Neuronal stem cell (in vitro differentiated cells): ENCODE data around the gene DMD.

ENCODE experiments used
- DNase-seq: peaks from one replicate; pipeline ENCODE4 v3.0.0-alpha.2; 2013; ENCODE audit warnings: low spot score
- H2AFZ ChIP-seq: one replicate; pipeline ENCODE4 v1.6.1; 2013; ENCODE audit warnings: mild to moderate bottlenecking, low read length, inconsistent platforms
- H2AK5ac ChIP-seq: 2 replicates; pipeline ENCODE4 v1.6.1; 2013; ENCODE audit warnings: low read depth, mild to moderate bottlenecking, inconsistent platforms, low read length, moderate library complexity, mixed read lengths
- H2BK120ac ChIP-seq: 2 replicates; pipeline ENCODE4 v1.6.1; 2013; ENCODE audit warnings: low read depth, mild to moderate bottlenecking, inconsistent platforms, low read length, moderate library complexity, mixed read lengths
- H2BK12ac ChIP-seq: one replicate; pipeline ENCODE4 v1.6.1; 2013; ENCODE audit warnings: low read length, inconsistent platforms
- H2BK15ac ChIP-seq: 2 replicates; pipeline ENCODE4 v1.6.1; 2013; ENCODE audit warnings: mild to moderate bottlenecking, low read length, inconsistent platforms, mixed read lengths
- H2BK5ac ChIP-seq: one replicate; pipeline ENCODE4 v1.6.1; 2013; ENCODE audit warnings: inconsistent platforms, mild to moderate bottlenecking, low read length, moderate library complexity
- H3K14ac ChIP-seq: one replicate; pipeline ENCODE4 v1.6.1; 2013; ENCODE audit warnings: low read length, inconsistent platforms
- H3K18ac ChIP-seq: 2 replicates; pipeline ENCODE4 v1.6.1; 2013; ENCODE audit warnings: low read length, inconsistent platforms
- H3K23ac ChIP-seq: 2 replicates; pipeline ENCODE4 v1.6.1; 2013; ENCODE audit warnings: low read depth, mild to moderate bottlenecking, mixed read lengths, low read length, inconsistent platforms; ENCODE audit not compliant: poor library complexity
- H3K27ac ChIP-seq: replicated peaks from 3 replicates; pipeline ENCODE4 v1.5.1; 2013; ENCODE audit warnings: low read length, inconsistent platforms
- H3K27me3 ChIP-seq, 3 experiments: 2 replicates each; pipeline ENCODE4 v1.6.1; 2013; ENCODE audit warnings: low read length in 3 of 3, mild to moderate bottlenecking in 2 of 3, inconsistent platforms in 1 of 3, low read depth in 1 of 3, mixed read lengths in 1 of 3, moderate library complexity in 1 of 3; ENCODE audit not compliant: control insufficient read depth in 3 of 3, insufficient read depth in 3 of 3
- H3K36me3 ChIP-seq, 2 donors: replicated peaks in 1 of 2; 2 replicates each; pipeline ENCODE4 v1.6.1; 2013; ENCODE audit warnings: low read length in 2 of 2; ENCODE audit not compliant: control insufficient read depth in 2 of 2, insufficient read depth in 2 of 2
- H3K4ac ChIP-seq: 2 replicates; pipeline ENCODE4 v1.6.1; 2013; ENCODE audit warnings: inconsistent platforms, mild to moderate bottlenecking, low read length, moderate library complexity
- H3K4me1 ChIP-seq, 2 donors: 1 replicate in 1 of 2; 2 replicates in 1 of 2; pipeline ENCODE4 v1.6.1; 2013; ENCODE audit warnings: low read length in 2 of 2, low read depth in 1 of 2; ENCODE audit not compliant: control insufficient read depth in 2 of 2, insufficient read depth in 1 of 2
- H3K4me2 ChIP-seq: one replicate; pipeline ENCODE4 v1.6.1; 2013; ENCODE audit warnings: mild to moderate bottlenecking, low read length, inconsistent platforms; ENCODE audit not compliant: insufficient read depth, poor library complexity, severe bottlenecking
- H3K4me3 ChIP-seq, 2 donors: 2 replicates each; pipeline ENCODE4 v1.5.1; 2013; ENCODE audit warnings: low read length in 2 of 2, mild to moderate bottlenecking in 2 of 2, inconsistent platforms in 1 of 2, moderate library complexity in 1 of 2
- H3K79me1 ChIP-seq: one replicate; pipeline ENCODE4 v1.6.1; 2013; ENCODE audit warnings: low read depth, mild to moderate bottlenecking, inconsistent platforms, low read length, moderate library complexity
- H3K9ac ChIP-seq: one replicate; pipeline ENCODE4 v1.6.1; 2013; ENCODE audit warnings: mild to moderate bottlenecking, low read depth, low read length, inconsistent platforms; ENCODE audit not compliant: poor library complexity
- H3K9me3 ChIP-seq, 2 donors: replicated peaks in 1 of 2; 2 replicates each; pipeline versions ENCODE3 to v1.6.1; 2013; ENCODE audit warnings: low read length in 2 of 2, mild to moderate bottlenecking in 2 of 2, inconsistent platforms in 1 of 2, low read depth in 1 of 2, mixed read lengths in 1 of 2, moderate library complexity in 1 of 2; ENCODE audit not compliant: control insufficient read depth in 2 of 2, insufficient read depth in 1 of 2
- H4K8ac ChIP-seq: one replicate; pipeline ENCODE4 v1.6.1; 2013; ENCODE audit warnings: low read depth, mild to moderate bottlenecking, inconsistent platforms, low read length, moderate library complexity
- H4K91ac ChIP-seq: one replicate; pipeline ENCODE4 v1.6.1; 2013; ENCODE audit warnings: low read length, low read depth, mild to moderate bottlenecking, inconsistent platforms; ENCODE audit not compliant: poor library complexity
- WGBS, 2 donors: extraction: QIAGEN DNeasy Blood & Tissue Kit; methylation state at CpG; one replicate each; pipeline ENCODE4 v1.1.7; 2013; ENCODE audit warnings: missing lambda C conversion rate in 2 of 2, mixed read lengths in 1 of 2; ENCODE audit not compliant: insufficient read length in 2 of 2, insufficient replicate concordance in 1 of 2; ENCODE audit errors: extremely low coverage in 2 of 2; 5-methylcytosine and 5-hydroxymethylcytosine counted together

DMD gene

GRCh38 chrX:31545191-31545590, 1666.2 kb downstream of the DMD start:
- H2BK15ac ChIP-seq, result no peak overlapping the region
- WGBS, 2 donors, result no CpG with 5 or more reads among the region's 3 CpGs

GRCh38 chrX:31543634-31544033, 1667.7 kb downstream of the DMD start:
- H3K9ac ChIP-seq, result no peak overlapping the region
- H3K23ac ChIP-seq, result no peak overlapping the region
- no peaks in the 10 kb centered on the region for H3K9me3 ChIP-seq
- H3K4me1 ChIP-seq, result no peaks in the 10 kb centered on the region
- H2BK5ac ChIP-seq, result no peak overlapping the region
- no peak overlapping the region for H3K4me2 ChIP-seq
- H2BK15ac ChIP-seq, result no peak overlapping the region
- no peak overlapping the region for H3K18ac ChIP-seq
- no CpG with 5 or more reads among the region's 3 CpGs for whole genome bisulfite sequencing, 2 donors
- H2BK12ac ChIP-seq, result no peak overlapping the region
- H2AK5ac ChIP-seq, result no peak overlapping the region
- DNase-seq, result no peak
- no peaks in the 10 kb centered on the region for H3K27me3 ChIP-seq
- H3K14ac ChIP-seq, result no peak overlapping the region
- no peaks in the 10 kb centered on the region for H3K79me1 ChIP-seq
- no peak overlapping the region for H4K8ac ChIP-seq
- H4K91ac ChIP-seq, result no peak overlapping the region
- H3K27ac ChIP-seq, result no peak overlapping the region
- H3K36me3 ChIP-seq, result no peaks in the 10 kb centered on the region
- H2AFZ ChIP-seq, result no peak overlapping the region
- no peak overlapping the region for H2BK120ac ChIP-seq
- H3K4me3 ChIP-seq, result no peak overlapping the region
- no peak overlapping the region for H3K4ac ChIP-seq

More at GRCh38 chrX:31545191-31545590, 1666.2 kb downstream of the DMD start:
- Histone ChIP-seq H2AFZ (no peak overlapping the region), H2AK5ac (no peak overlapping the region), H2BK5ac (no peak overlapping the region), H4K8ac (no peak overlapping the region), H3K23ac (no peak overlapping the region), H3K36me3 (no peaks in the 10 kb centered on the region), H3K4me3 (no peak overlapping the region), H3K9me3 (no peaks in the 10 kb centered on the region), H3K27me3 (no peaks in the 10 kb centered on the region), H3K27ac (no peak overlapping the region), H3K14ac (no peak overlapping the region), H3K9ac (no peak overlapping the region), H3K4me1 (no peaks in the 10 kb centered on the region), H4K91ac (no peak overlapping the region), H2BK12ac (no peak overlapping the region), H3K18ac (no peak overlapping the region), H3K4ac (no peak overlapping the region), H3K79me1 (no peaks in the 10 kb centered on the region), H3K4me2 (no peak overlapping the region), H2BK120ac (no peak overlapping the region)
- DNase-seq, result no peak

- Histone ChIP-seq H3K4me2 (no peak overlapping the region), H3K9me3 (no peaks in the 10 kb centered on the region), H3K14ac (no peak overlapping the region), H3K79me1 (no peaks in the 10 kb centered on the region), H3K4ac (no peak overlapping the region), H2BK120ac (no peak overlapping the region), H3K27me3 (no peaks in the 10 kb centered on the region), H3K18ac (no peak overlapping the region), H4K91ac (no peak overlapping the region), H2BK15ac (no peak overlapping the region), H2BK5ac (no peak overlapping the region), H3K23ac (no peak overlapping the region), H4K8ac (no peak overlapping the region), H3K4me3 (no peak overlapping the region), H3K9ac (no peak overlapping the region), H3K27ac (no peak overlapping the region), H2AFZ (no peak overlapping the region), H3K36me3 (no peaks in the 10 kb centered on the region), H3K4me1 (no peaks in the 10 kb centered on the region), H2AK5ac (no peak overlapping the region), H2BK12ac (no peak overlapping the region)
- WGBS, 2 donors, result no CpG with 5 or more reads among the region's 2 CpGs
- no peak for DNase-seq
Observed at GRCh38 chrX:31542566-31542965, 1668.8 kb downstream of the DMD start.

GRCh38 chrX:31540313-31540712, 1671.0 kb downstream of the DMD start:
- Histone ChIP-seq H4K8ac (no peak overlapping the region), H3K36me3 (no peaks in the 10 kb centered on the region), H3K4ac (no peak overlapping the region), H3K27me3 (no peaks in the 10 kb centered on the region), H3K79me1 (no peaks in the 10 kb centered on the region), H2AK5ac (no peak overlapping the region), H2BK5ac (no peak overlapping the region), H3K9ac (no peak overlapping the region), H3K4me1 (no peaks in the 10 kb centered on the region), H2BK120ac (no peak overlapping the region), H2BK12ac (no peak overlapping the region), H3K4me2 (no peak overlapping the region), H3K14ac (no peak overlapping the region), H3K27ac (no peak overlapping the region), H3K23ac (no peak overlapping the region), H2AFZ (no peak overlapping the region), H2BK15ac (no peak overlapping the region), H3K9me3 (no peaks in the 10 kb centered on the region), H3K18ac (no peak overlapping the region), H4K91ac (no peak overlapping the region), H3K4me3 (no peak overlapping the region)
- DNase-seq, result no peak
- no CpG with 5 or more reads among the region's 2 CpGs for WGBS, 2 donors
